Activated CD8-positive, alpha-beta T cell treated with anti-CD3 and anti-CD28 coated beads, Interleukin-2, amount 10 ng/mL, durations not matched to agents 7 days and 5 days (primary cell): ENCODE results near the gene ELK4. TPM values are rescaled to one million over a fixed set of nuclear protein-coding genes. Genes with fewer than 3 reads are reported as not detected.

ENCODE experiments used
- ATAC-seq: fragments of 150-1000 bp; cut with Tn5 transposase; one replicate; pipeline ENCODE4 v1.10.0; 2021; ENCODE audit warnings: moderate library complexity
- CTCF ChIA-PET: fragments of 350-600 bp; sonication (Branson Sonifier 250); formaldehyde crosslinking; loops from one replicate; lab custom pipeline; 2021; ENCODE audit warnings: antibody characterized with exemption; lab: Charles Lee
- POLR2A ChIA-PET: fragments of 350-600 bp; sonication (Branson Sonifier 250); formaldehyde crosslinking; loops from one replicate; lab custom pipeline; 2021; ENCODE audit warnings: antibody characterized with exemption; lab: Charles Lee
- DNase-seq: peaks from one replicate; pipeline ENCODE4 v3.0.0-alpha.2; 2020
- H3K27ac Mint-ChIP-seq: one replicate; pipeline ENCODE4 v1.8.0; 2021; ENCODE audit warnings: mild to moderate bottlenecking, mixed read lengths
- H3K27me3 Mint-ChIP-seq: one replicate; pipeline ENCODE4 v1.8.0; 2021; ENCODE audit warnings: low read depth, mixed read lengths
- H3K36me3 Mint-ChIP-seq: one replicate; pipeline ENCODE4 v1.8.0; 2021; ENCODE audit warnings: low read depth, mixed read lengths
- H3K4me1 Mint-ChIP-seq: one replicate; pipeline ENCODE4 v1.8.0; 2021; ENCODE audit warnings: low read depth, mixed read lengths
- H3K4me3 Mint-ChIP-seq: one replicate; pipeline ENCODE4 v1.8.0; 2021; ENCODE audit warnings: mild to moderate bottlenecking, mixed read lengths
- H3K9me3 Mint-ChIP-seq: one replicate; pipeline ENCODE4 v1.8.0; 2022; ENCODE audit warnings: mixed read lengths; ENCODE audit not compliant: insufficient read depth
- total RNA-seq, 2 experiments: library from RNA; stranded (reverse); gene quantifications; one replicate each; pipeline ENCODE4 v1.2.3, GENCODE V29; 2021

Gene ELK4
- total RNA-seq, 2 experiments from 2014 or later, result 95.2 to 97.5 TPM

DNA sequence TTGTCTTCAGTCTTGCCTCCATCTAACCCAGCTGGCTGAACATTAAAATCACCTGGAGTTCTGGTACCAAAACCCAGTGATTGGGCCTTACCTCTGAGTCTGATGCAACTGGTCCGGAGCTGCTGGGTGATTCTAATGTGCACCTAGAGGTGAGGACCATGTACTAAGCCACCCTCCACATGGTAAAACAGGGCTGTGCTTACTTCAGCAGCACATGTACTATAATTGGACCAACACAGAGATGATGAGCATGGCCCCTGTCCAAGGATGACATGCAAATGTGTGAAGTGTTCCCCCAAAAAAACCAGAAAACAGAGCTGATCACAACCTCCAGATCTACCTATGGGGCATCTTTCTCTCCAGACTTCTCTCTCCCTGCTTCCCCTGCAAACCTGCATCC, 37.0 kb downstream of the ELK4 start:
- H3K4me3 Mint-ChIP-seq, result no peak overlapping the region

DNA sequence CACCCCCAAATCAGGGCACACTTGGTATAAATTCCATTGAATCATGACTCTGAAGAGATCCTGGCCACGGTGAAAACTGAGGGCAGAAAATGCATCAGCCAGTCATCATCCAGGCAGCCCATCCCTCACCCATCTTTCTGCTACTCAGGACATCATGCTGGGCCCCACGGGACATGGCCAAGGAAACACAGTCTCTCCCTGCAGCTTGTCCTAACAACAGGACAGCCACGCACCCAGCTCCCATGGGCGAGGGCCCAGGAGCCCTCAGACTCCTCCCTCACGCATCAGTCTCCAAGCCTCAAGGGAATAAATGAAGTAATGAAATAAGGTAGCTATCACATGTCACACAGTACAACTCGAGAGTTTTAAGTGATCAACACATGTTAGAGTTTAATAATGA, 37.8 kb downstream of the ELK4 start:
- Mint-ChIP-seq H3K9me3 (no peaks in the 10 kb centered on the region), H3K27me3 (peaks cover 3% of the 10 kb centered on the region), H3K4me3 (peak overlapping the region; percentile 65), H3K27ac (peak overlapping the region; percentile 90), H3K36me3 (peaks cover 24% of the 10 kb centered on the region), H3K4me1 (peaks cover 44% of the 10 kb centered on the region)
- POLR2A ChIA-PET, result interaction anchor here (0.7 to 7.8 kb wide), 4 partner anchors 24 to 64 kb away, joined by 3 to 198 read pairs (median 18); partner anchors contain the start of gene ELK4
- no peak for ATAC-seq
- DNase-seq, result no peak
- CTCF ChIA-PET, result interaction anchor here (0.8 to 9.8 kb wide), 14 partner anchors 10 to 117 kb away, joined by 3 to 444 read pairs (median 6); partner anchors contain the start of gene ELK4

More for the DNA sequence above, 37.0 kb downstream of the ELK4 start:
- Mint-ChIP-seq H3K27ac (peak overlapping the region; percentile 70), H3K27me3 (peaks cover 1% of the 10 kb centered on the region), H3K36me3 (peaks cover 32% of the 10 kb centered on the region), H3K4me1 (peaks cover 47% of the 10 kb centered on the region), H3K9me3 (no peaks in the 10 kb centered on the region)
- POLR2A ChIA-PET, result interaction anchor here (0.6 to 7.8 kb wide), 3 partner anchors 33 to 277 kb away, joined by 3 to 198 read pairs (median 3); partner anchors contain the start of gene ELK4
- ATAC-seq, result no peak
- CTCF ChIA-PET, result interaction anchor here (1.3 to 9.8 kb wide), 5 partner anchors 14 to 63 kb away, joined by 3 to 444 read pairs (median 32); partner anchors contain the start of gene ELK4
- no peak for DNase-seq

GRCh38 chr1:205593532-205593931, 38.3 kb downstream of the ELK4 start:
- peak overlapping the region; percentile 90 for H3K27ac Mint-ChIP-seq
- ChIA-PET CTCF (interaction anchor here (0.8 to 9.8 kb wide), 16 partner anchors 10 to 384 kb away, joined by 3 to 444 read pairs (median 8); partner anchors contain the start of genes ELK4 and RAB29), POLR2A (interaction anchor here (0.7 to 7.8 kb wide), 4 partner anchors 25 to 64 kb away, joined by 3 to 198 read pairs (median 18); partner anchors contain the start of gene ELK4)
- DNase-seq, result no peak
- H3K4me3 Mint-ChIP-seq, result peak overlapping the region; percentile 65
- peaks cover 3% of the 10 kb centered on the region for H3K27me3 Mint-ChIP-seq
- H3K36me3 Mint-ChIP-seq, result peaks cover 23% of the 10 kb centered on the region
- peak; percentile 33 for ATAC-seq
- H3K4me1 Mint-ChIP-seq, result peaks cover 44% of the 10 kb centered on the region
- H3K9me3 Mint-ChIP-seq, result no peaks in the 10 kb centered on the region

- Mint-ChIP-seq H3K4me3 (peak overlapping the region; percentile 65), H3K4me1 (peaks cover 44% of the 10 kb centered on the region), H3K27me3 (peaks cover 3% of the 10 kb centered on the region), H3K36me3 (peaks cover 15% of the 10 kb centered on the region), H3K27ac (peak overlapping the region; percentile 90), H3K9me3 (no peaks in the 10 kb centered on the region)
- ChIA-PET POLR2A (interaction anchor here (0.6 to 7.8 kb wide), 7 partner anchors 8 to 65 kb away, joined by 3 to 198 read pairs (median 3); partner anchors contain the start of gene ELK4), CTCF (interaction anchor here (0.5 to 9.8 kb wide), 39 partner anchors 9 to 438 kb away, joined by 3 to 444 read pairs (median 6); partner anchors contain the start of genes ELK4, RAB29 and SLC41A1)
- DNase-seq, result no peak
- no peak for ATAC-seq
Observed at GRCh38 chr1:205592443-205593003, 39.3 kb downstream of the ELK4 start.

DNA sequence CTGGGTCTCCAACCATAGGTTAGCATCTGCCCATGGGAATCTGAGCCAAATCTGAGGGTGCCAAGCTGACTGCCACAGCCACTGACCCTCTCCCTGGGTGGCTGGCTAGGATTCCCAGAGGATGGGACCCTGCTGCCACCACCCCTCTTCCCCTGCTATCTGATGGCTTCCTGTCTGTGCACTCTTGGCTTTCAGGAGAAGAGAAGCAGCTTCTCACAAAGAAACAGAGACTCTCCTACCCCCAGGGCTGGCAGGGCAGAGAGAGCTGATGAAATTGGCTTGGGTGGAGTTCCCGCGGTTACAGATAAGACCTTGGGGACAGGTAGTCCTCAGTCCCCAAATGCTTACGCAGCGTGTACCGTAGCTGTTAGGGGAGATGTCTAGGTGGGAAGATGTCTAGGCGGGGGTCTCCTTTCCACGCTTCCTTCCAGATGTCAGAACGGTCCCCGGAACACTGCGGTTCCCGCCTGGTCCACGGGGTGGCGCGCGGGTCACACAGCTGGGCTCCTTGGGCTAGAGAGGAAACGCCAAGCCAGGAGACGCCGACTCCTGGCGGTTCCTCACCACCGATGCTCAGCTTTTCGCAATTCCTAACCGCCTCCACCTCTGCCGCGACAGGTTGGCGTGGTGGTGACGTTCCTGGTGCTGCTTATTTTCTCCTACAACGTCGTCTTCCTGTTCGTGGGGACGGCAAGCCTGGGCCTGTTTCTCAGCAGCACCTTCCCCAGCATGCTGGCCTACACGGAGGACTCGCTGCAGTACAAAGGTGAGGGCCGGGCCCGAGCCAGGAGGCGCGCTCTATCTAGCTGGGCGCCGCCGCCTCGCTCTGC, 40.1 kb downstream of the ELK4 start:
- Mint-ChIP-seq H3K27me3 (peaks cover 3% of the 10 kb centered on the region), H3K4me3 (peak overlapping the region; percentile 81), H3K27ac (peak overlapping the region; percentile 95), H3K36me3 (peaks cover 11% of the 10 kb centered on the region), H3K9me3 (no peaks in the 10 kb centered on the region), H3K4me1 (peaks cover 42% of the 10 kb centered on the region)
- ChIA-PET CTCF (interaction anchor here (0.5 to 9.8 kb wide), 55 partner anchors 8 to 439 kb away, joined by 3 to 444 read pairs (median 5); partner anchors contain the start of genes ELK4, PM20D1, RAB29 and SLC41A1), POLR2A (interaction anchor here (0.6 to 7.8 kb wide), 11 partner anchors 9 to 66 kb away, joined by 3 to 198 read pairs (median 3); partner anchors contain the start of gene ELK4)
- DNase-seq, result peak; percentile 91
- ATAC-seq, result peak; percentile 90

GRCh38 chr1:205590777-205591513, 40.9 kb downstream of the ELK4 start:
- Mint-ChIP-seq H3K4me1 (peaks cover 41% of the 10 kb centered on the region), H3K4me3 (peak overlapping the region; percentile 81), H3K27ac (peak overlapping the region; percentile 23)

GRCh38 chr1:205590457-205590768, 41.4 kb downstream of the ELK4 start:
- POLR2A ChIA-PET, result interaction anchor here (7.8 kb wide), 1 partner anchor 41 kb away, joined by 198 read pairs; the partner anchor contains the start of gene ELK4
- CTCF ChIA-PET, result interaction anchor here (1.1 to 9.8 kb wide), 12 partner anchors 15 to 387 kb away, joined by 3 to 444 read pairs (median 14); partner anchors contain the start of gene ELK4
- DNase-seq, result no peak
- Mint-ChIP-seq H3K36me3 (peaks cover 11% of the 10 kb centered on the region), H3K27ac (no peak overlapping the region), H3K4me1 (peaks cover 38% of the 10 kb centered on the region), H3K9me3 (no peaks in the 10 kb centered on the region), H3K4me3 (no peak overlapping the region), H3K27me3 (peaks cover 3% of the 10 kb centered on the region)
- no peak for ATAC-seq

More at GRCh38 chr1:205590777-205591513, 40.9 kb downstream of the ELK4 start:
- ChIA-PET POLR2A (interaction anchor here (0.8 to 7.8 kb wide), 7 partner anchors 9 to 67 kb away, joined by 3 to 198 read pairs (median 3); partner anchors contain the start of gene ELK4), CTCF (interaction anchor here (0.6 to 9.8 kb wide), 45 partner anchors 7 to 387 kb away, joined by 3 to 444 read pairs (median 6); partner anchors contain the start of genes ELK4, PM20D1, RAB29 and SLC41A1)
- peaks cover 3% of the 10 kb centered on the region for H3K27me3 Mint-ChIP-seq
- no peaks in the 10 kb centered on the region for H3K9me3 Mint-ChIP-seq
- no peak for ATAC-seq
- H3K36me3 Mint-ChIP-seq, result peaks cover 11% of the 10 kb centered on the region
- DNase-seq, result no peak

- no peaks in the 10 kb centered on the region for H3K9me3 Mint-ChIP-seq
- H3K4me3 Mint-ChIP-seq, result no peak overlapping the region
- POLR2A ChIA-PET, result interaction anchor here (7.8 kb wide), 1 partner anchor 42 kb away, joined by 198 read pairs; the partner anchor contains the start of gene ELK4
- ATAC-seq (no peak), DNase-seq (no peak)
- H3K36me3 Mint-ChIP-seq, result peaks cover 6% of the 10 kb centered on the region
- CTCF ChIA-PET, result interaction anchor here (0.6 to 9.8 kb wide), 10 partner anchors 9 to 388 kb away, joined by 3 to 444 read pairs (median 8); partner anchors contain the start of gene ELK4
- H3K4me1 Mint-ChIP-seq, result peaks cover 32% of the 10 kb centered on the region
- H3K27ac Mint-ChIP-seq, result no peak overlapping the region
- H3K27me3 Mint-ChIP-seq, result peaks cover 3% of the 10 kb centered on the region
Observed at GRCh38 chr1:205589618-205590456, 42.0 kb downstream of the ELK4 start.

DNA sequence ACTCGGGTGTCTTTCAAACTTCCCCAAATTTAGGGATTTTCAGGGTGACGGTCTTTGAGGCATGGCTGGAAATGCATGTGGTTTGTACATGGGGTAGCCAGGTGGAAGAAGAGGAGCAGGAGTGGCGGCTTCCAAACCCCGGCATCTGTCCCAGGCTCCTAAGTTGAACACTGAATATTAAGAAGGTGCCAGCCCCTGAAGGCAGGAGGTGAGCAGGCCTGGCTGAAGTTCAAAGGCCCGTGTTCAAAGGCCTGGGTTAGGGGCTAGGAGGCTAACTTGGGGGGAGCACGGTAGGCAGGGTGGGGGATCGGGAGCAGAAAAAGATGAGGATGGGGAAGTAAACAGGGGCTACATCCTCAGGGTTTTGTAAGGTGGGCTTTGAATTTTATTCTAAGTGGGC, 42.8 kb downstream of the ELK4 start:
- peaks cover 2% of the 10 kb centered on the region for H3K36me3 Mint-ChIP-seq
- H3K9me3 Mint-ChIP-seq, result no peaks in the 10 kb centered on the region
- peaks cover 3% of the 10 kb centered on the region for H3K27me3 Mint-ChIP-seq
- POLR2A ChIA-PET, result interaction anchor here (0.6 to 1.9 kb wide), 2 partner anchors 43 to 66 kb away, joined by 3 to 12 read pairs; partner anchors contain the start of gene ELK4
- CTCF ChIA-PET, result interaction anchor here (0.8 to 9.8 kb wide), 6 partner anchors 10 to 388 kb away, joined by 3 to 444 read pairs (median 6); partner anchors contain the start of gene ELK4
- DNase-seq, result no peak
- H3K4me1 Mint-ChIP-seq, result peaks cover 28% of the 10 kb centered on the region
- no peak overlapping the region for H3K4me3 Mint-ChIP-seq
- H3K27ac Mint-ChIP-seq, result no peak overlapping the region
- no peak for ATAC-seq
